ENCODE data around the gene SCN2A.

Gene SCN2A

GRCh38 chr2:165414187-165414586 is 175.0 kb downstream of the SCN2A start:
- Histone ChIP-seq H3K4me3 (ENCODE audit: low read depth, low read length) (no peak overlapping the region), H3K4me1 (ENCODE audit: control insufficient read depth, insufficient read depth, low read length) (no peaks in the 10 kb centered on the region), H3K9me3 (ENCODE audit: control insufficient read depth, insufficient read depth, low read length) (no peaks in the 10 kb centered on the region)

GRCh38 chr2:165417009-165417408 is 177.8 kb downstream of the SCN2A start:
- H3K9ac ChIP-seq (ENCODE audit: low read depth, low read length) = no peak overlapping the region
- H3K27me3 ChIP-seq (ENCODE audit: control insufficient read depth, insufficient read depth, low read length) = no peaks in the 10 kb centered on the region
- H3K27ac ChIP-seq (ENCODE audit: low read depth, low read length) = no peak overlapping the region
- H3K4me3 ChIP-seq (ENCODE audit: low read depth, low read length) = no peak overlapping the region
- H3K36me3 ChIP-seq (ENCODE audit: control insufficient read depth, insufficient read depth, low read length) = no peaks in the 10 kb centered on the region
- peaks cover 9% of the 10 kb centered on the region; the same call in 1 of the 2 replicates for H3K9me3 ChIP-seq (ENCODE audit: control insufficient read depth, insufficient read depth, low read length)
- no peaks in the 10 kb centered on the region for H3K4me1 ChIP-seq (ENCODE audit: control insufficient read depth, insufficient read depth, low read length)

More at GRCh38 chr2:165414187-165414586, 175.0 kb downstream of the SCN2A start:
- no peaks in the 10 kb centered on the region for H3K27me3 ChIP-seq (ENCODE audit: control insufficient read depth, insufficient read depth, low read length)
- no peak overlapping the region for H3K9ac ChIP-seq (ENCODE audit: low read depth, low read length)
- no peaks in the 10 kb centered on the region for H3K36me3 ChIP-seq (ENCODE audit: control insufficient read depth, insufficient read depth, low read length)
- H3K27ac ChIP-seq (ENCODE audit: low read depth, low read length) = no peak overlapping the region

GRCh38 chr2:165420231-165420630 is 181.0 kb downstream of the SCN2A start:
- H3K36me3 ChIP-seq (ENCODE audit: control insufficient read depth, insufficient read depth, low read length) = no peaks in the 10 kb centered on the region
- H3K9ac ChIP-seq (ENCODE audit: low read depth, low read length) = no peak overlapping the region
- H3K9me3 ChIP-seq (ENCODE audit: control insufficient read depth, insufficient read depth, low read length) = peaks cover 23% of the 10 kb centered on the region
- no peak overlapping the region for H3K27ac ChIP-seq (ENCODE audit: low read depth, low read length)
- no peaks in the 10 kb centered on the region for H3K4me1 ChIP-seq (ENCODE audit: control insufficient read depth, insufficient read depth, low read length)
- no peak overlapping the region for H3K4me3 ChIP-seq (ENCODE audit: low read depth, low read length)
- no peaks in the 10 kb centered on the region for H3K27me3 ChIP-seq (ENCODE audit: control insufficient read depth, insufficient read depth, low read length)

- Histone ChIP-seq H3K9me3 (ENCODE audit: control insufficient read depth, insufficient read depth, low read length) (peaks cover 23% of the 10 kb centered on the region), H3K27ac (ENCODE audit: low read depth, low read length) (no peak overlapping the region), H3K4me3 (ENCODE audit: low read depth, low read length) (no peak overlapping the region), H3K36me3 (ENCODE audit: control insufficient read depth, insufficient read depth, low read length) (no peaks in the 10 kb centered on the region), H3K9ac (ENCODE audit: low read depth, low read length) (no peak overlapping the region), H3K27me3 (ENCODE audit: control insufficient read depth, insufficient read depth, low read length) (no peaks in the 10 kb centered on the region), H3K4me1 (ENCODE audit: control insufficient read depth, insufficient read depth, low read length) (no peaks in the 10 kb centered on the region)
Measured at GRCh38 chr2:165423081-165423480, 183.9 kb downstream of the SCN2A start.

GRCh38 chr2:165425556-165425955 is 186.3 kb downstream of the SCN2A start:
- H3K36me3 ChIP-seq (ENCODE audit: control insufficient read depth, insufficient read depth, low read length) = no peaks in the 10 kb centered on the region
- no peaks in the 10 kb centered on the region for H3K4me1 ChIP-seq (ENCODE audit: control insufficient read depth, insufficient read depth, low read length)
- no peak overlapping the region for H3K4me3 ChIP-seq (ENCODE audit: low read depth, low read length)
- peaks cover 23% of the 10 kb centered on the region for H3K9me3 ChIP-seq (ENCODE audit: control insufficient read depth, insufficient read depth, low read length)
- H3K27me3 ChIP-seq (ENCODE audit: control insufficient read depth, insufficient read depth, low read length) = no peaks in the 10 kb centered on the region
- no peak overlapping the region for H3K9ac ChIP-seq (ENCODE audit: low read depth, low read length)
- no peak overlapping the region for H3K27ac ChIP-seq (ENCODE audit: low read depth, low read length)

- peaks cover 10% of the 10 kb centered on the region for H3K9me3 ChIP-seq (ENCODE audit: control insufficient read depth, insufficient read depth, low read length)
- H3K9ac ChIP-seq (ENCODE audit: low read depth, low read length) = no peak overlapping the region
- H3K4me1 ChIP-seq (ENCODE audit: control insufficient read depth, insufficient read depth, low read length) = peaks cover 9% of the 10 kb centered on the region
- H3K27me3 ChIP-seq (ENCODE audit: control insufficient read depth, insufficient read depth, low read length) = no peaks in the 10 kb centered on the region
- no peaks in the 10 kb centered on the region for H3K36me3 ChIP-seq (ENCODE audit: control insufficient read depth, insufficient read depth, low read length)
- no peak overlapping the region for H3K27ac ChIP-seq (ENCODE audit: low read depth, low read length)
- no peak overlapping the region for H3K4me3 ChIP-seq (ENCODE audit: low read depth, low read length)
Measured at GRCh38 chr2:165427686-165428085, 188.5 kb downstream of the SCN2A start.

GRCh38 chr2:165428926-165429325 is 189.7 kb downstream of the SCN2A start:
- Histone ChIP-seq H3K27ac (ENCODE audit: low read depth, low read length) (no peak overlapping the region), H3K36me3 (ENCODE audit: control insufficient read depth, insufficient read depth, low read length) (no peaks in the 10 kb centered on the region), H3K27me3 (ENCODE audit: control insufficient read depth, insufficient read depth, low read length) (no peaks in the 10 kb centered on the region), H3K9ac (ENCODE audit: low read depth, low read length) (no peak overlapping the region), H3K4me1 (ENCODE audit: control insufficient read depth, insufficient read depth, low read length) (peaks cover 21% of the 10 kb centered on the region), H3K4me3 (ENCODE audit: low read depth, low read length) (no peak overlapping the region), H3K9me3 (ENCODE audit: control insufficient read depth, insufficient read depth, low read length) (no peaks in the 10 kb centered on the region)

- Histone ChIP-seq H3K4me3 (ENCODE audit: low read depth, low read length) (no peak overlapping the region), H3K27me3 (ENCODE audit: control insufficient read depth, insufficient read depth, low read length) (no peaks in the 10 kb centered on the region), H3K4me1 (ENCODE audit: control insufficient read depth, insufficient read depth, low read length) (peaks cover 39% of the 10 kb centered on the region), H3K27ac (ENCODE audit: low read depth, low read length) (no peak overlapping the region), H3K36me3 (ENCODE audit: control insufficient read depth, insufficient read depth, low read length) (no peaks in the 10 kb centered on the region), H3K9me3 (ENCODE audit: control insufficient read depth, insufficient read depth, low read length) (no peaks in the 10 kb centered on the region), H3K9ac (ENCODE audit: low read depth, low read length) (no peak overlapping the region)
Measured at GRCh38 chr2:165431014-165431413, 191.8 kb downstream of the SCN2A start.

- no peak overlapping the region for H3K9ac ChIP-seq (ENCODE audit: low read depth, low read length)
- peak overlapping the region; percentile 32 for H3K27ac ChIP-seq (ENCODE audit: low read depth, low read length)
- H3K4me3 ChIP-seq (ENCODE audit: low read depth, low read length) = no peak overlapping the region
- H3K9me3 ChIP-seq (ENCODE audit: control insufficient read depth, insufficient read depth, low read length) = no peaks in the 10 kb centered on the region
- no peaks in the 10 kb centered on the region for H3K27me3 ChIP-seq (ENCODE audit: control insufficient read depth, insufficient read depth, low read length)
- no peaks in the 10 kb centered on the region for H3K36me3 ChIP-seq (ENCODE audit: control insufficient read depth, insufficient read depth, low read length)
- peaks cover 48% of the 10 kb centered on the region for H3K4me1 ChIP-seq (ENCODE audit: control insufficient read depth, insufficient read depth, low read length)
Measured at GRCh38 chr2:165432234-165432966, 193.2 kb downstream of the SCN2A start.

- Histone ChIP-seq H3K27me3 (ENCODE audit: control insufficient read depth, insufficient read depth, low read length) (no peaks in the 10 kb centered on the region), H3K27ac (ENCODE audit: low read depth, low read length) (peak overlapping the region; percentile 60), H3K4me1 (ENCODE audit: control insufficient read depth, insufficient read depth, low read length) (peaks cover 52% of the 10 kb centered on the region)
Measured at GRCh38 chr2:165434865-165435496, 195.8 kb downstream of the SCN2A start.

GRCh38 chr2:165435611-165436010 is 196.4 kb downstream of the SCN2A start:
- no peaks in the 10 kb centered on the region for H3K9me3 ChIP-seq (ENCODE audit: control insufficient read depth, insufficient read depth, low read length)
- peaks cover 56% of the 10 kb centered on the region for H3K4me1 ChIP-seq (ENCODE audit: control insufficient read depth, insufficient read depth, low read length)
- H3K27ac ChIP-seq (ENCODE audit: low read depth, low read length) = peak overlapping the region; percentile 60
- no peak overlapping the region for H3K4me3 ChIP-seq (ENCODE audit: low read depth, low read length)
- no peak overlapping the region for H3K9ac ChIP-seq (ENCODE audit: low read depth, low read length)
- H3K36me3 ChIP-seq (ENCODE audit: control insufficient read depth, insufficient read depth, low read length) = no peaks in the 10 kb centered on the region
- H3K27me3 ChIP-seq (ENCODE audit: control insufficient read depth, insufficient read depth, low read length) = no peaks in the 10 kb centered on the region

More at GRCh38 chr2:165434865-165435496, 195.8 kb downstream of the SCN2A start:
- Histone ChIP-seq H3K36me3 (ENCODE audit: control insufficient read depth, insufficient read depth, low read length) (no peaks in the 10 kb centered on the region), H3K4me3 (ENCODE audit: low read depth, low read length) (no peak overlapping the region), H3K9ac (ENCODE audit: low read depth, low read length) (no peak overlapping the region), H3K9me3 (ENCODE audit: control insufficient read depth, insufficient read depth, low read length) (no peaks in the 10 kb centered on the region)
